ENCODE data around the gene LMX1B.

DNA sequence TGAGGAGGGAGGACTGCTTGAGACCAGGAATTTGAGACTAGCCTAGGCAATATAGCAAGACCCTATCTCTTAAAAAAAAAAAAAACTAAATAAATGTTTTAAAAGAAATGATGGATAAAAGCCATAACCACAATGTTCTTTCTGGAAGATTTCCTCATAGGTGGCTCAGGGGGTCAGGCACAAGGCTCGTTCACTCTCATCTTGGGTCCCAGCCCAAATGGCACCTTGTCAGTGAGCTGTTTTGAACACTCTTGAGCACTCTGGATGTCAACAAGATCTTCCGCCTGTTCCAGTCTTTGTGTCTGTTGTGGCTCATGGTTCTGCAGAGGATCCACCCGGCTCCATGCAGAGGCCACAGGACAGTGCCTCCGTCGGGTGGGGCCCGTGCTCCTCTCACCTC is 35.7 kb upstream of the LMX1B start:
- no peak for TF ChIP-seq CTCF (IDR thresholded peaks at IDR 0.05)
- no peak for TF ChIP-seq POLR2A (IDR thresholded peaks at IDR 0.05)
